ENCODE results near the gene ZNF487.

- TF ChIP-seq MAFK (IDR thresholded peaks at IDR 0.05; ENCODE audit: low read depth, low read length) (no peak), CTCF (conservative IDR thresholded peaks at IDR 0.05; ENCODE audit: low read depth, low read length) (no peak), SMC3 (IDR thresholded peaks at IDR 0.05; ENCODE audit: low read depth, low read length) (no peak), BHLHE40 (IDR thresholded peaks at IDR 0.05; ENCODE audit: low read depth, low read length) (no peak), RCOR1 (IDR thresholded peaks at IDR 0.05; ENCODE audit: insufficient replicate concordance, low read length) (no peak), FOS (IDR thresholded peaks at IDR 0.05; ENCODE audit: low read depth, low read length) (no peak), MAZ (IDR thresholded peaks at IDR 0.05; ENCODE audit: borderline replicate concordance, low read depth, low read length) (no peak), MXI1 (IDR thresholded peaks at IDR 0.05; ENCODE audit: borderline replicate concordance, low read depth, low read length) (no peak), RAD21 (IDR thresholded peaks at IDR 0.05; ENCODE audit: low read length) (no peak), POLR2A (IDR thresholded peaks at IDR 0.05; ENCODE audit: low read depth, low read length) (no peak), CEBPB (IDR thresholded peaks at IDR 0.05; ENCODE audit: low read depth, low read length) (no peak), USF2 (IDR thresholded peaks at IDR 0.05; ENCODE audit: low read depth, low read length) (no peak), NFE2L2 (IDR thresholded peaks at IDR 0.05; ENCODE audit: low read depth, low read length) (no peak)
Observed at GRCh38 chr10:43417950-43418768, 18.8 kb upstream of the ZNF487 start.

All from IMR-90 (cell line).